IPS DF 19.7 (cell line): ENCODE results near the gene SLC25A10.
"Not testable (repeated sequence)": the region's sequence is repeated elsewhere in the genome, so short reads cannot be mapped to it uniquely, and the experiment has no call there.

Source experiments
- DNase-seq: peaks from one replicate; pipeline ENCODE4 v3.0.0-alpha.2; 2013; ENCODE audit warnings: low read depth, low spot score

The SLC25A10 gene

DNA sequence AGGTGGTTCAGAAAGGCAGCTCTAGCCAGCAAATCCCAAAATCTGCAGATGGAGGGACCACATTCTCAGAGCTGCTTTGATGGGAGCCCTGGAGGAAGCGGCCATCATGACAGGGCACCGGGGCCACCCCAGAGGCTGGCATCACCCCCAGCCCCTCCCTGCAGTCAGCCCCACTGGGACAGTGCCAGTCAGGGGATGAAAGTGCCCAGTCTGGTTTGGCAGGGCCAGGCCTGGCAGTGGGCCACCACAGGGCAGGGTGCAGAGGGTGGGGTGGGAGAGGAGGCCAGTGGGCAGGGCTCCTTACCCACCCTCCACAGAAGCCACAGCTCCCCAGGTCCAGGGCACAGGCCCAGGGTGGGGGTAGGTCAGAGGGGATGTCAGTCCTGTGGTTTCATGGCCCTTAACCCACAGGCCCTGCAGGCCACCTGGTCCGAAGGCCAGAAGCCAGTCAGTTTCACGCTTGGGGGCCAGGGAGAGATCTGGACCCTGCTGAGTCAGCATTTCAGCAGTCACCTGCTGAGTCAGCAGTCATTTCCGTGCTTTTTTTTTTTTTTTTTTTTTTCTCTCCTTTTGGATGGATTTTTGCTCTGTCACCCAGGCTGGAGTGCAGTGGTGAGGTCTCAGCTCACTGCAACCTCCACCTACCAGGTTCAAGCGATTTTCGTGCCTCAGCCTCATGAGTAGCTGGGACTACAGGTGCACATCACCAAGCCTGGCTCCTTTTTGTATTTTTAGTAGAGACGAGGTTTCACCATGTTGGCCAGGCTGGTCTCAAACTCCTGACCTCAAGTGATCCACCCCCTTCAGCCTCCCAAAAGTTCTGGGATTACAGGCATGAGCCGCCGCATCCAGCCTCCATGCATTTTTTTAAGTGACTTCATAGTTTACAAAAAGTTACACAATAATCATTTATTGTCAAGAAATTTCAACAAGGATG, 10.4 kb downstream of the SLC25A10 start:
- DNase-seq = no peak

- no peak for DNase-seq
These were observed 11.6 kb downstream of the SLC25A10 start for GRCh38 chr17:81723651-81724209.

- no peak for DNase-seq
These were observed 13.4 kb downstream of the SLC25A10 start for GRCh38 chr17:81725439-81725838.

GRCh38 chr17:81726004-81726403, 13.9 kb downstream of the SLC25A10 start:
- no peak for DNase-seq

DNA sequence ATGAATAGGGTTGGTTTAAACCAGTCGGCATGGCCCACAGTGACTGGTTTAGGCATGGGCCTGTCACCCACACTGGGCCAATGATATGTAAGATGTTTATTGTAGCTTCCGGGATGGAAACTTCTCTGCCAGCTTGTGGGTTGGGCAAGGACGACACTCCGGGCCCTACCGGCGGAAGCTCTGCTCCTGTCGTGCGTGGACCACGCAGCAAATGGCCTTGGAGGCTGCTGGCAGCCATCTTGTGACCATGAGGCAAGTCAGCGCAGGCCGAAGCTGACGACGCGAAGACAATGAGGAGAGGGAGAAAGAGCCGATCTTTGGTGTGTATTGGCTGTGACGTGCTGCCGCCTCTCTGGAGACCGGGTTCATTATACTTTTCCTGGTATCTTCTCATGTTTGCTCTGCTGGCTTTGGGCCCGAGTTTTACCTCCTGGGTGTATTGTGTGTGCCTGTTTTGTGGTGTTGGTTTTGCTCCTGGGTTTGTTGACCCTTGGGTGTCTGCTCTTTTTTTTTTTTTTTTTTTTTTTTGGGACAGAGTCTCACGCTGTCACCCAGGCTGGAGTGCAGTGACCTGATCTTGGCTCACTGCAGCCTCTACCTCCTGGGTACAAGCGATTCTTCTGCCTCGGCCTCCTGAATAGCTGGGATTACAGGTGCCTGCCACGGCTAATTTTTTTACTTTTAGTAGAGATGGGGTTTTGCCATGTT, 15.4 kb downstream of the SLC25A10 start:
- DNase-seq = no peak

GRCh38 chr17:81733507-81734404, 21.7 kb downstream of the SLC25A10 start:
- DNase-seq = no peak

DNA sequence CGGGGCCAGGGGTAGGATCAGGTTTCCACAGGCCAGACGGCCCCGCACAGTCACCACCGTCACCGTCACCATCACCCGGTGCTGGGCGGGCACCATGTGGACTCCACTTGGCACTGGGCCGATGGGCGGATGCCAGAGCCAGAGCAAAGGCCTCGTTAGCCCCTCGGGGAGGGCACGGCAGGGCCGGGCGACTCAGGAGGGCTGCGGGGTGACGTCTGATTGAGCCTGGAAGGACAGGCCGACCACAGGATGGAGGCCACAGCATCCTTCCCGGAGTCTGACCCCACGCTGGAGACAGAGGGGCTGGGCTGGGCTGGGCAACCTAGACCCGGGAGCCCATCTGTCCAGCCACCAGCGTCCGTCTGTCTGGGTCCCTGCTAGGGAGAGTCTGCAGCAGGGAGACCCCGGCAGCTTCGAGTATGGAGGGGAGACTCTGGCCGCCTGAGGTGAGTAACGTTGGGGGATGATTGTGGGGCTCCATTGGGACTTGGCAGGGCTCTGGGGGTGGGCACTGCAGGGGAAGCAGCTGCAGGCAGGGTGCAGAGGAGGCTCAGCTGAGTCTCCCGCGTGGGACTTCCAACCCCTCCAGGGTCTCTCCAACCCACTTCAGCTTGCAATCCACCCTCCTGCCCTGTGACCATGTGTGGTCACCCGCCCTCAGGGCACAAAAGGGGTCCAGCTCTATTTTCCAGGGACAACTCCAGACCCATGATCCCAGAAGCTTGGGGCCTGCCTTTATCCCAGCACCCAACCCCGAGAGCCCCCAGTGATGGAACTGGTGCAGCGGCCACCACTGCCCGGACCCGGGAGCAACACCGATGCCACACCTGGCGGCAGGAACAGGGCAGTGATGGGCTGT, 22.6 kb downstream of the SLC25A10 start:
- no peak for DNase-seq

GRCh38 chr17:81735264-81736102, 23.4 kb downstream of the SLC25A10 start:
- DNase-seq = no peak

- no peak for DNase-seq
These were observed 26.1 kb downstream of the SLC25A10 start for GRCh38 chr17:81737947-81738800.

- DNase-seq = no peak
These were observed 26.8 kb downstream of the SLC25A10 start for GRCh38 chr17:81738801-81739393.

DNA sequence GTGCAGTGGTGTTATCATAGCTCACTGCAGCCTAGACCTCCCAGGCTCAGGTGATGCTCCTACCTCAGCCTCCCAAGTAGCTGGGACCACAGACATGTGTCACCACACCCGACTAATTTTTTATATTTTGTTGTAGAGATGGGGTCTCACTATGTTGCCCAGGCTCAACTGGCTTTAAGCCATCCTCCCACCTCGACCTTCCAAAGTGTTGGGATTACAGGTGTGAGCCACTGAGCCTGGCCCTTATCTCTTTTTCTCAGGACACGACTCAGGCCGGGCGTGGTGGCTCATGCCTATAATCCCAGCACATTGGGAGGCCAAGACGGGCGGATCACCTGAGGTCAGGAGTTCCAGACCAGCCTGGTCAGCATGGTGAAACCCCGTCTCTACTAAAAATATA, 27.5 kb downstream of the SLC25A10 start:
- not testable (repeated sequence) for DNase-seq

- DNase-seq = no peak
These were observed 28.4 kb downstream of the SLC25A10 start for GRCh38 chr17:81740395-81740961.

- DNase-seq = no peak
These were observed 29.0 kb downstream of the SLC25A10 start for GRCh38 chr17:81741049-81741593.

DNA sequence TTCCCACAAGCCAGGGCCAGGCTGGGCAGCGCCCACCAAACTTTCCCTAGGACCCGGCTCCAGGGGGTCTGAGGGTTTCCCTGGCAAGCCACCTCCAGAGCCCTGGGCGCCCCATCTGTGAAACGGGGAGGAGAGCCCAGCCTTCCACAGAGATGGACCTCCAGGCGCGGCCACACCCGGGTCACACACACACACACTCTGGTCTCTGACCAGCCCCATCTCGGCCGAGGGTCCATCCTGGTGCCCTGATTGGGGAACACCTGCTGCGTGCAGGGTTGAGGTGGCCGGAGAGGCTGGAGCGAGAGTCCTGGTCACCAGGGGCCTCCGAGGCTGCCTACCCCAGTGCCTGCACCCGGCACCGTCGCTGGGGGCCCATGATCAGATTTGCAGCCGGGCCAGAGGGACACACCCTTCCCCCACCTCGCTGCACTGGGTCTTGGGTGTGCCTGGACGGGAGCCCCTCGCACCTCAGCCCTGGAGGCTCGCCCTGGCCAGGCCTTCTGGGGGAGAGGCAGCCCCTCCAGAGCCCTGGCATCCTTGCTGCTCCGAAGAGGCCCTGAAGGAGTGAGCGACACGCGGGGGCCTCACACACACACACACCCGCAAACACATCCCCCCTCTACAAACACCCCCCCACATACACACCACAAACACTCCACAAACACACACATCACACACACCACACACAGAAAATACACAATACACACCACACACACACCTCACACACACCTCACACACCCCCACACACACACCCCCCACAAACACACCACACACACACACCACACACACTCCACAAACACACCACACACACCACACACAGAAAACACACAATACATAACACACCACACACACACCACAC, 29.7 kb downstream of the SLC25A10 start:
- DNase-seq = no peak
